GM21360 (cell line): ENCODE data around the gene SLC26A5.

Source experiments
- ATAC-seq: cut with Tn5 transposase; IDR thresholded peaks from one replicate; pipeline ENCODE4 v1.9.1; 2021; ENCODE audit warnings: mild to moderate bottlenecking, moderate library complexity; ENCODE audit not compliant: unreplicated experiment

SLC26A5 gene

GRCh38 chr7:103348452-103348851, 97.6 kb downstream of the SLC26A5 start:
- no peak for ATAC-seq

GRCh38 chr7:103347507-103348267, 98.3 kb downstream of the SLC26A5 start, which contains the start of gene PSMC2:
TSS of gene PSMC2 (plus strand) at chr7:103347643. CDS start at chr7:103347712, 69 bp downstream.
- peak; percentile 60 for ATAC-seq

- no peak for ATAC-seq
These were observed 99.6 kb downstream of the SLC26A5 start for GRCh38 chr7:103346396-103346795.

GRCh38 chr7:103344453-103345149, 101.4 kb downstream of the SLC26A5 start, which contains the start of gene DNAJC2:
TSS of gene DNAJC2 (minus strand) at chr7:103344767. CDS start at chr7:103344622, 145 bp downstream.
- ATAC-seq = peak; percentile 75

- ATAC-seq = peak; percentile 2
These were observed 102.1 kb downstream of the SLC26A5 start for GRCh38 chr7:103343758-103344452.

GRCh38 chr7:103343332-103343731, 102.7 kb downstream of the SLC26A5 start:
- no peak for ATAC-seq

- ATAC-seq = no peak
These were observed 104.5 kb downstream of the SLC26A5 start for GRCh38 chr7:103341466-103341865.

GRCh38 chr7:103338864-103339263, 107.1 kb downstream of the SLC26A5 start:
- ATAC-seq = no peak

- no peak for ATAC-seq
These were observed 109.2 kb downstream of the SLC26A5 start for GRCh38 chr7:103336761-103337160.

GRCh38 chr7:103325744-103326143, 120.3 kb downstream of the SLC26A5 start:
- no peak for ATAC-seq
